Stimulated activated effector memory CD8-positive, alpha-beta T cell treated with anti-CD3 and anti-CD28 coated beads, Interleukin-12 subunit alpha, Interleukin-12 subunit beta, amount 100 ng/mL, for 72 hours (primary cell): ENCODE results near the gene PDE8A.

Experiments used
- ATAC-seq: fragments of 150-1000 bp; cut with Tn5 transposase; 2 replicates; pipeline ENCODE4 v1.10.0; 2021
- DNase-seq, 2 donors: peaks; one replicate each; pipeline ENCODE4 v3.0.0; 2021 to 2022; ENCODE audit warnings: low spot score in 2 of 2
- H3K27ac Mint-ChIP-seq: one replicate; pipeline ENCODE4 v1.8.0; 2022; ENCODE audit warnings: mild to moderate bottlenecking, mixed read lengths
- H3K36me3 Mint-ChIP-seq: one replicate; pipeline ENCODE4 v1.8.0; 2022; ENCODE audit warnings: mild to moderate bottlenecking, mixed read lengths
- H3K4me1 Mint-ChIP-seq: one replicate; pipeline ENCODE4 v1.8.0; 2022; ENCODE audit warnings: mixed read lengths
- H3K4me3 Mint-ChIP-seq: one replicate; pipeline ENCODE4 v1.8.0; 2022; ENCODE audit warnings: mild to moderate bottlenecking, mixed read lengths
- H3K9me3 Mint-ChIP-seq: one replicate; pipeline ENCODE4 v1.8.0; 2022; ENCODE audit warnings: mixed read lengths

Gene PDE8A

GRCh38 chr15:84981711-84982300, at the start of gene PDE8A:
Gene PDE8A, plus strand, starts transcription at chr15:84981856. Its CDS starts 307 bp downstream, at chr15:84982163.
- H3K9me3 Mint-ChIP-seq = no peaks in the 10 kb centered on the region
- H3K36me3 Mint-ChIP-seq = peaks cover 6% of the 10 kb centered on the region
- peak; percentile 25 for ATAC-seq
- no peak for DNase-seq
- H3K4me1 Mint-ChIP-seq = peaks cover 22% of the 10 kb centered on the region
- H3K4me3 Mint-ChIP-seq = peak within 1 kb of the TSS; percentile 89
- H3K27ac Mint-ChIP-seq = peak within 1 kb of the TSS; percentile 91

DNA sequence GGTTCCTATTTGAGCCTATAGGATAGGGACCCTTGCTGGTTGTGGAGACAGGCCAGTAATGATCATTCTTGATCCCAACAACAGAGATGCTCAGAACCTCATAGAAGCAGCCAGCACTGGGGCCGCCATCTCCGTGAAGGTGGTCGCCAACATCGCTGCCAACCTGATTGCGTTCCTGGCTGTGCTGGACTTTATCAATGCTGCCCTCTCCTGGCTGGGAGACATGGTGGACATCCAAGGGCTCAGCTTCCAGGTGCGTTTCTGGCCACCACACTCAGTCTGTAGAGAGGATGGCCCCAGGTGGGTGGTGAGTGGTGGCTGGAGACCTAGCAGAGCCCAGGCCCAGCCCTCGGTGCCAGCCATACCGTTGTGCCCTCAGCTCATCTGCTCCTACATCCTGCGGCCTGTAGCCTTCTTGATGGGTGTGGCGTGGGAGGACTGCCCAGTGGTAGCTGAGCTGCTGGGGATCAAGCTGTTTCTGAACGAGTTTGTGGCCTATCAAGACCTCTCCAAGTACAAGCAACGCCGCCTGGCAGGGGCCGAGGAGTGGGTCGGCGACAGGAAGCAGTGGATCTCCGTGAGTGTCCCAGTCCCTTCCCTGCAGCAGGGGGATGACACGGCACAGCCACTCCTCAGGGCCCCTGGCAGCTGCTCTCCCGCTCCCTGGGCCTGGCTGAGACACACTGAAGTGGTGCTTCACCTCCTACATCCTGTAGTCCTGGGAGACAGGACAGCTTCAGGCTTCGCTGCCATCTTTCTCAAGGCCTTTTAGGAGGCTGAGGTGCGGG, 46.5 kb upstream of the PDE8A start:
- no peaks in the 10 kb centered on the region for H3K9me3 Mint-ChIP-seq

DNA sequence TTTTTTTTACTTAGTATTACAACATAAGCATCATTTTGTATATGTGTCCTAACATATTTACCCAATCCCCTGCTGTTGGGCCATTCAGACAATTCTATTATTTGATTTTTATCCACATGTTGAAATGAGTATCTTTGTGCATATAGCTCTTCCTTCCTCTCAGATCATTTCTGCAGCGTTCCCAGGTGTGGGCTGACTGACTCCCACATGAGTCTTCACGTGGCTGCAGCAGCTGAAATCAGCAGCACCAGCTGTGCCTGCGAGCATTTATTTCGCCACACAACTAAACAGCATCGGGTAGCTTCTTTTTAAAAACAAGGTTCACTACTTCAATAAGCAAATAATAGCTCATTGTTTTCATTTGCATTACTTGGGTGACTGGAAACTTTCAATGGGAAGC, 44.5 kb upstream of the PDE8A start:
- no peak overlapping the region for H3K4me3 Mint-ChIP-seq
- DNase-seq (no peak), ATAC-seq (no peak)
- no peaks in the 10 kb centered on the region for H3K9me3 Mint-ChIP-seq
- no peak overlapping the region for H3K27ac Mint-ChIP-seq
- H3K4me1 Mint-ChIP-seq = no peaks in the 10 kb centered on the region
- H3K36me3 Mint-ChIP-seq = no peaks in the 10 kb centered on the region

More for the DNA sequence above, 46.5 kb upstream of the PDE8A start:
- Mint-ChIP-seq H3K36me3 (no peaks in the 10 kb centered on the region), H3K4me3 (no peak overlapping the region), H3K4me1 (peaks cover 2% of the 10 kb centered on the region), H3K27ac (no peak overlapping the region)
- DNase-seq = no peak
- ATAC-seq = peak; percentile 31

- no peaks in the 10 kb centered on the region for H3K36me3 Mint-ChIP-seq
- no peak overlapping the region for H3K27ac Mint-ChIP-seq
- H3K9me3 Mint-ChIP-seq = no peaks in the 10 kb centered on the region
- DNase-seq = no peak
- no peak for ATAC-seq
- H3K4me1 Mint-ChIP-seq = no peaks in the 10 kb centered on the region
- no peak overlapping the region for H3K4me3 Mint-ChIP-seq
Measured at GRCh38 chr15:84938726-84939125, 42.9 kb upstream of the PDE8A start.

DNA sequence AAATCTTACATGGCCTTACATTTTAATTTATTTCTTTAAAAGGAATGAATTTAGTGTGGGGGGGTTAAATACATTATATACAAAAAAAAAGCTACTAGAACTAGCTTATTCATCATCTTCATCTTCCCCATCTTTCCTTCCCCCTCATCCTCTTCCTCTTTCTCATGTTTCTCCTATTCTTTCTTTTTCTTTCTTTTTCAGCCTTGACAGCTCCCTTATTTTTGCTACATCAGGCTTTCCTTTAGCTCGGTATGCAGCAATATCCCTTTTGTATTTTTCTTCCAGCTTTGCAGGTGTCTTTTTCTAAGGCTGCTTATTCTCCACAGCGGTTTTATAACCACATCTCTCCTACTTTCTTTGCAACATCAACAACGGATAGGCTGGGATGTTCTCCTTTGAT, 41.3 kb upstream of the PDE8A start:
- H3K4me3 Mint-ChIP-seq = no peak overlapping the region
- no peaks in the 10 kb centered on the region for H3K4me1 Mint-ChIP-seq
- no peaks in the 10 kb centered on the region for H3K9me3 Mint-ChIP-seq
- no peak overlapping the region for H3K27ac Mint-ChIP-seq
- ATAC-seq (no peak), DNase-seq (no peak)
- no peaks in the 10 kb centered on the region for H3K36me3 Mint-ChIP-seq

DNA sequence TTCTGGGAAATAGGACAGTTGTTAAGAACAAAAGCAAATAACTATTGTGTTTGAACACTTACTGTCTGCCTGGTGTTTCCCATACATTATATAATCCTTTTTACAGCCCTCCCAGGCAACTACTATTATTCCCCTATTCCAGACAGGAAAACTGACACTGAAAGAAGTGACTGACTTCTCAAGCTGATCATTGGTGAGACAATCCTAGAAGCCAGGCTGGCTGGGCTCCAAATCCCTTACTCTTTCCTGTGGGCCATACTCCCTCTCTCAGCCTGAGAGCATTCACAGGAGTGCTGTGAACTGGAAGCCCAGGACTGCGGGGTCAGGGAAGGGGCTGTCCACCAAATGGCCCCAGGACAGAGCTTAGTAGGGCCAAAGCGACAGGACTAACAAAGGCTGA, 39.2 kb upstream of the PDE8A start:
- H3K4me3 Mint-ChIP-seq = no peak overlapping the region

GRCh38 chr15:84944311-84944710, 37.3 kb upstream of the PDE8A start:
- Mint-ChIP-seq H3K27ac (peak overlapping the region; percentile 58), H3K36me3 (no peaks in the 10 kb centered on the region), H3K9me3 (no peaks in the 10 kb centered on the region), H3K4me3 (no peak overlapping the region), H3K4me1 (no peaks in the 10 kb centered on the region)
- DNase-seq (no peak), ATAC-seq (no peak)

More for the DNA sequence above, 39.2 kb upstream of the PDE8A start:
- H3K27ac Mint-ChIP-seq = no peak overlapping the region
- no peaks in the 10 kb centered on the region for H3K4me1 Mint-ChIP-seq
- no peaks in the 10 kb centered on the region for H3K36me3 Mint-ChIP-seq
- ATAC-seq = no peak
- H3K9me3 Mint-ChIP-seq = no peaks in the 10 kb centered on the region
- no peak for DNase-seq

- Mint-ChIP-seq H3K36me3 (no peaks in the 10 kb centered on the region), H3K9me3 (no peaks in the 10 kb centered on the region), H3K4me1 (no peaks in the 10 kb centered on the region), H3K27ac (peak overlapping the region; percentile 29), H3K4me3 (no peak overlapping the region)
- ATAC-seq = no peak
- no peak for DNase-seq
Measured at GRCh38 chr15:84944861-84945260, 36.8 kb upstream of the PDE8A start.

- no peaks in the 10 kb centered on the region for H3K9me3 Mint-ChIP-seq
- DNase-seq = no peak
- no peaks in the 10 kb centered on the region for H3K36me3 Mint-ChIP-seq
- no peaks in the 10 kb centered on the region for H3K4me1 Mint-ChIP-seq
- ATAC-seq = peak; percentile 25
- H3K4me3 Mint-ChIP-seq = no peak overlapping the region
- H3K27ac Mint-ChIP-seq = no peak overlapping the region
Measured at GRCh38 chr15:84946772-84947489, 34.7 kb upstream of the PDE8A start.

- no peak for ATAC-seq
- H3K27ac Mint-ChIP-seq = no peak overlapping the region
Measured at GRCh38 chr15:84947947-84948830, 33.5 kb upstream of the PDE8A start.

GRCh38 chr15:84949043-84949442, 32.6 kb upstream of the PDE8A start:
- Mint-ChIP-seq H3K27ac (no peak overlapping the region), H3K4me1 (no peaks in the 10 kb centered on the region), H3K36me3 (no peaks in the 10 kb centered on the region), H3K4me3 (no peak overlapping the region), H3K9me3 (no peaks in the 10 kb centered on the region)
- ATAC-seq (no peak), DNase-seq (no peak)

More at GRCh38 chr15:84947947-84948830, 33.5 kb upstream of the PDE8A start:
- Mint-ChIP-seq H3K4me3 (no peak overlapping the region), H3K9me3 (no peaks in the 10 kb centered on the region), H3K36me3 (no peaks in the 10 kb centered on the region), H3K4me1 (no peaks in the 10 kb centered on the region)
- DNase-seq = no peak

- Mint-ChIP-seq H3K27ac (no peak overlapping the region), H3K4me1 (no peaks in the 10 kb centered on the region), H3K9me3 (no peaks in the 10 kb centered on the region), H3K4me3 (no peak overlapping the region), H3K36me3 (no peaks in the 10 kb centered on the region)
- DNase-seq (no peak), ATAC-seq (no peak)
Measured at GRCh38 chr15:84949845-84950569, 31.6 kb upstream of the PDE8A start.

- Mint-ChIP-seq H3K9me3 (no peaks in the 10 kb centered on the region), H3K36me3 (no peaks in the 10 kb centered on the region), H3K27ac (no peak overlapping the region), H3K4me3 (no peak overlapping the region), H3K4me1 (peaks cover under 1% of the 10 kb centered on the region)
- ATAC-seq (no peak), DNase-seq (no peak)
Measured at GRCh38 chr15:84950570-84951111, 31.0 kb upstream of the PDE8A start.

DNA sequence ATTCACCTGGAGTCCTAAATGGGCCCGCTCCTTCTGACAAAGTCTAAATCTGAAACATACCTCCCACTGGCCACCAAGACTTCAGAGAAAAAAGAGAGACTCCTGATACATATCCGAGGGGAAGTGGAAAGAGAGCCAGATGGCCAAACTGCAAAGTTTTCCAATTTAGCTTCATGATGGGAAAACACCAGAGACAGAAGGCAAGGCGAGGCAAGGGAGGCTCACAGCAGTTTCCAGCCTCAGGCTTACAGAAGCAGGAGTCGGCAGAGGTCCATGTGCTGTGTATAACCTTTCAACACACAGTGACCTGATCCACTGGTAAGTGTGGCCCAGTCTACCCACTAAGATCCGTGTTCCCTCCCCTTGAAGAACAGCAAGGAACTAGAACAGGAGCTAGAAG, 29.9 kb upstream of the PDE8A start:
- Mint-ChIP-seq H3K36me3 (no peaks in the 10 kb centered on the region), H3K4me1 (peaks cover 8% of the 10 kb centered on the region), H3K9me3 (no peaks in the 10 kb centered on the region), H3K27ac (no peak overlapping the region), H3K4me3 (no peak overlapping the region)
- DNase-seq (no peak), ATAC-seq (no peak)
